SJSA1 (cell line): Measurements from ENCODE around the gene VSTM4. TPM values are rescaled to one million over a fixed set of nuclear protein-coding genes. Genes with fewer than 3 reads are reported as not detected.

Experiments used
- DNase-seq, 2 experiments: peaks; one replicate each; pipeline ENCODE4 v3.0.0-alpha.2; 2015 to 2020; ENCODE audit warnings: low spot score in 2 of 2, low read depth in 1 of 2
- H3K27ac ChIP-seq: fragments of 250-450 bp; sonication (Bioruptor Pico); 2 replicates; pipeline ENCODE4 v1.5.1; 2020; ENCODE audit warnings: mild to moderate bottlenecking, moderate library complexity
- H3K27me3 ChIP-seq: fragments of 250-450 bp; sonication (Bioruptor Pico); replicated peaks from 2 replicates; pipeline ENCODE4 v1.5.1; 2020; ENCODE audit warnings: mild to moderate bottlenecking, moderate library complexity
- H3K36me3 ChIP-seq: fragments of 250-450 bp; sonication (Bioruptor Pico); 2 replicates; pipeline ENCODE4 v1.5.1; 2020; ENCODE audit warnings: mild to moderate bottlenecking
- H3K4me1 ChIP-seq: fragments of 250-450 bp; sonication (Bioruptor Pico); replicated peaks from 2 replicates; pipeline ENCODE4 v1.6.1; 2021; ENCODE audit warnings: mild to moderate bottlenecking
- H3K4me3 ChIP-seq: fragments of 250-450 bp; sonication (Bioruptor Pico); 2 replicates; pipeline ENCODE4 v1.5.1; 2020; ENCODE audit warnings: mild to moderate bottlenecking
- H3K9me3 ChIP-seq: fragments of 250-450 bp; sonication (Bioruptor Pico); replicated peaks from 2 replicates; pipeline ENCODE4 v1.5.1; 2020; ENCODE audit warnings: mild to moderate bottlenecking
- total RNA-seq: library from RNA; depleted of rRNA; stranded (reverse); fragments of >200 nt; shearing (Covaris generic); gene quantifications from 2 replicates; pipeline ENCODE4 v1.2.3, GENCODE V29; 2014

VSTM4 gene
- total RNA-seq, 1 experiment from 2014 or later, result 3.7 TPM

DNA sequence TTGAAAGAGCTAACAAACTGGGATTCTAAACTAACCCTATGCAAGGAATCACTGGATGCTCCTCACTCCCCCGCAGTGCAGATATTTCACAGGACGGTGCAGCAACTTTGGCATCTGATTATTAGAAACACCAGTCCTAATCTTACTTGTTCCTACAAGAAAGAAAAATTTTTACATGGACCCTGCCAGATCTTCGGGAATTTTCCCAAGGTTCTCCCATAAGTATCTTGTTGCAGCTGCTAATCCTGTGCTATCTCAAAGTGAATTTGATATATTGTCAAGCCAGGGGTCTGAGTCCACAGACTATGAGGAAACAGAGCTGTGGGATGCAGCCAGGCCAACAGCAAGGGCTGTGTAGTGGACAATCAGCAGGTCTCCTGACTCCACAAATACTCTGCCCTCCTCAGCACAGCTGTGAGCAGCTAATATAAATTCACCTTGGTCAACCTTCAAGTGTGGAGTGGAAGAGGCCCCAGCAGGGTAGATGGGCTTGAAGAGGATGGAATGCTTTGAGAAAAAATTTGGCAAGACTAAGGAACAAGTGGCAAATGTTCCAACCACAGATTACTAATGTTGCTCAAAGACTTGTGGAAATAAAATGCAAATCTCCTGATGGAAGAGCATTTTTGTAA, 25.6 kb downstream of the VSTM4 start:
- Histone ChIP-seq H3K4me1 (no peaks in the 10 kb centered on the region), H3K27ac (no peak overlapping the region)
- no peak for DNase-seq

GRCh38 chr10:49089152-49089551, 26.2 kb downstream of the VSTM4 start:
- H3K4me1 ChIP-seq, result no peaks in the 10 kb centered on the region
- H3K27me3 ChIP-seq, result no peaks in the 10 kb centered on the region
- H3K27ac ChIP-seq, result no peak overlapping the region
- H3K4me3 ChIP-seq, result no peak overlapping the region
- H3K9me3 ChIP-seq, result no peaks in the 10 kb centered on the region
- no peaks in the 10 kb centered on the region for H3K36me3 ChIP-seq
- DNase-seq, result no peak

More for the DNA sequence above, 25.6 kb downstream of the VSTM4 start:
- H3K9me3 ChIP-seq, result no peaks in the 10 kb centered on the region
- H3K36me3 ChIP-seq, result no peaks in the 10 kb centered on the region
- H3K4me3 ChIP-seq, result no peak overlapping the region
- H3K27me3 ChIP-seq, result no peaks in the 10 kb centered on the region

DNA sequence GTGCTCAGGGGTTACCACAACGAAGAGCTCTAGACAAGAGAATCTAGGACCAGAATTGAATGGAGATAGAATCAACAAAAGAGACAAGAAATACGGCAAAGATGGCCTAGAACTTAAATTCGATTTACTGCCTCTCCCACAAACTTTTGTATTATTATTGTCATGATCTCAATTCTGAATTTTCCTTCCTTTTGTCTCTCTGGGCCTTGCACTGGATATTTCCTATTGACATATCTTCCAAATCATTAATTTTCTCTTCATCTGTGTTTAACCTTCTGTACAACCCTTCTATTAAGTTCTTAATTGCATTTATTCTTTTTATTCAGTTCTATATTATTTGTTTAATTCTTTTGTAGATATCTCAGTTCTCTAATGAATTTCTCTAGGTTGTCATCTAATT, 28.4 kb downstream of the VSTM4 start:
- no peak for DNase-seq
- no peak overlapping the region for H3K4me3 ChIP-seq
- H3K4me1 ChIP-seq, result no peaks in the 10 kb centered on the region

DNA sequence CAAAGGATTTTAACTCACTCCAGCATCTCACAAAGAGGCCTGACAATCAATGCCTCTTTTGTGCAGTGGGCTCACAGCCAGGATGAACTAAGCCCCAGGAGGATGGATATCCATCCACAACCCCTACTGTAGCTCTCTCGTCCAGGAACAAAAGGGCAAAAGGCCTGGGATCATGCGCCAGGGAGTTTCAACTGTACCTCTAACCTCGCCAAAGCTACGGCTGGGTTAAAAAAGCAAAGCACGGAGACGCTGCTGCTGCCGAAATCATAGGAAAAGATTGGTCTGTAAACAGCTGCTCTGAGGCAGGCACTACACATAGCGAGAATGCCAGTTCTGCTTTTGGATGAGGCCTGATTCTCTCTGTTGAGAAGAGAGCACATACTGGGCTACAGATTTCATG, 32.1 kb downstream of the VSTM4 start:
- H3K27ac ChIP-seq, result no peak overlapping the region
- no peaks in the 10 kb centered on the region for H3K4me1 ChIP-seq
- H3K27me3 ChIP-seq, result no peaks in the 10 kb centered on the region
- H3K36me3 ChIP-seq, result no peaks in the 10 kb centered on the region
- DNase-seq, result no peak
- H3K9me3 ChIP-seq, result no peaks in the 10 kb centered on the region
- H3K4me3 ChIP-seq, result no peak overlapping the region

More for the DNA sequence above, 28.4 kb downstream of the VSTM4 start:
- Histone ChIP-seq H3K36me3 (no peaks in the 10 kb centered on the region), H3K27ac (no peak overlapping the region), H3K27me3 (no peaks in the 10 kb centered on the region), H3K9me3 (no peaks in the 10 kb centered on the region)

GRCh38 chr10:49082766-49083165, 32.6 kb downstream of the VSTM4 start:
- Histone ChIP-seq H3K4me1 (no peaks in the 10 kb centered on the region), H3K27ac (no peak overlapping the region), H3K9me3 (no peaks in the 10 kb centered on the region), H3K27me3 (no peaks in the 10 kb centered on the region), H3K4me3 (no peak overlapping the region), H3K36me3 (no peaks in the 10 kb centered on the region)
- no peak for DNase-seq

GRCh38 chr10:49081547-49082275, 33.6 kb downstream of the VSTM4 start:
- no peaks in the 10 kb centered on the region for H3K9me3 ChIP-seq
- no peaks in the 10 kb centered on the region for H3K27me3 ChIP-seq
- H3K4me1 ChIP-seq, result no peaks in the 10 kb centered on the region
- H3K4me3 ChIP-seq, result no peak overlapping the region
- no peak for DNase-seq
- no peaks in the 10 kb centered on the region for H3K36me3 ChIP-seq
- no peak overlapping the region for H3K27ac ChIP-seq

GRCh38 chr10:49080965-49081364, 34.4 kb downstream of the VSTM4 start:
- no peaks in the 10 kb centered on the region for H3K27me3 ChIP-seq
- H3K9me3 ChIP-seq, result no peaks in the 10 kb centered on the region
- no peak overlapping the region for H3K4me3 ChIP-seq
- H3K27ac ChIP-seq, result no peak overlapping the region
- DNase-seq, result no peak
- no peaks in the 10 kb centered on the region for H3K4me1 ChIP-seq
- no peaks in the 10 kb centered on the region for H3K36me3 ChIP-seq

DNA sequence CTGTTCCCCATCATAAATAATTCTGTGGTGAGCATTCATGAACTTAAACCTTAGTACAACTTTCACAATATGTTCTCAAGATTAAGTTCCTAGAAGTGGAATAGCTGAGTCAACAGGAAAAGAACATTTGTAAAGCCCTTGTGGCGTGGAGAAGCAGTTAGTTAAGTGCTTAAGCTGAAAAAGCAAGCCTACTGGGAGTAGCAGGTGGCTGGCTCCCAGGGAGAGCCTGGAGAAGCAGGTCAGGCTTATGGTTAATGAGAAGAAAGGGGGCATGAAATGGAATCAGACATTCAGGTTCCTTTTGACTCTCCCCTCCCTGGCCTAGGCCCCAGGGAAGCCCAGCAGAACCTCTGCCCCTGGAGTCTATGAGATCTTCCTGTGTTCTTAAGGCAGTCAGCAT, 35.3 kb downstream of the VSTM4 start:
- Histone ChIP-seq H3K27me3 (no peaks in the 10 kb centered on the region), H3K4me3 (no peak overlapping the region), H3K4me1 (no peaks in the 10 kb centered on the region), H3K36me3 (no peaks in the 10 kb centered on the region), H3K27ac (no peak overlapping the region), H3K9me3 (no peaks in the 10 kb centered on the region)
- DNase-seq, result no peak

GRCh38 chr10:49079499-49079898, 35.8 kb downstream of the VSTM4 start:
- no peaks in the 10 kb centered on the region for H3K36me3 ChIP-seq
- H3K27me3 ChIP-seq, result no peaks in the 10 kb centered on the region
- H3K4me1 ChIP-seq, result no peaks in the 10 kb centered on the region
- H3K9me3 ChIP-seq, result no peaks in the 10 kb centered on the region
- H3K27ac ChIP-seq, result no peak overlapping the region
- no peak for DNase-seq
- H3K4me3 ChIP-seq, result no peak overlapping the region

DNA sequence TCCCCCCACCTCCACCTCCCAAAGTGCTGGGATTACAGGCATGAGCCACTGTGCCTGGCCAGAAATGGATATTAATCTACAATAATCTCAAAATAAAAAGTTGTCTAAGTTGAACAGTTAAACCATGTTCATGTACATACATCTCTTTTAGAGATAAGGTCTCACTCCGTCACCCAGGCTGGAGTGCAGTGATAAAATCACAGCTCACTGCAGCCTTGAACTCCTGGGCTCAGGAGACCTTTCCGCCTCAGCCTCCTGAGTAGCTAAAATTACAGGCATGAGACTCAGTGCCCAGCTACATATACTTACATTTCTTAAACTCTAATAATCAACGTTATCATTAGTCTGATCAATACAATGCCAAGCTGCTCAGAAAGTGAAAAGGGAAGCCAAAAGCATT, 36.2 kb downstream of the VSTM4 start:
- no peaks in the 10 kb centered on the region for H3K4me1 ChIP-seq
- no peak overlapping the region for H3K4me3 ChIP-seq
- no peaks in the 10 kb centered on the region for H3K9me3 ChIP-seq
- H3K36me3 ChIP-seq, result no peaks in the 10 kb centered on the region
- DNase-seq, result no peak
- no peak overlapping the region for H3K27ac ChIP-seq
- H3K27me3 ChIP-seq, result no peaks in the 10 kb centered on the region

DNA sequence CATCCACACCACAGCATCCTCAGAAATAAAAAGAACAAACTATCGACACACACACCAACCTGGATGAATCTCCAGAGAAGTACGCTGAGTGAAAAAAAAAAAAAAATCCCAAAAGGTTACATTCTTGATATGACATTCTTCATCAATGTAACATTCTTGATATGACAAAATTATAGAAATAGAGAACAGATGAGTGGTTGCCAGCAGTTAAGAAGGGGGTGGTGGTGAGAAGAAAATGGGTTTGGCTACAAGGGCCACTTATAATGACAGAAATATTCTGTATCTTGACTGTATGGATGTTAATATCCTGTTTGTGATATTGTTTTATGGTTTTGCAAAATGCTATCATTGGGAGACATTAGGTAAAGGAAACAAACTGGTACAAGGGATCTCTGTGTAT, 36.9 kb downstream of the VSTM4 start:
- DNase-seq, result no peak
- Histone ChIP-seq H3K4me1 (no peaks in the 10 kb centered on the region), H3K4me3 (no peak overlapping the region)

GRCh38 chr10:49076741-49077521, 38.4 kb downstream of the VSTM4 start:
- Histone ChIP-seq H3K27me3 (no peaks in the 10 kb centered on the region), H3K9me3 (no peaks in the 10 kb centered on the region), H3K36me3 (no peaks in the 10 kb centered on the region), H3K4me1 (no peaks in the 10 kb centered on the region), H3K4me3 (no peak overlapping the region), H3K27ac (no peak overlapping the region)
- no peak for DNase-seq

More for the DNA sequence above, 36.9 kb downstream of the VSTM4 start:
- H3K27ac ChIP-seq, result no peak overlapping the region
- H3K36me3 ChIP-seq, result no peaks in the 10 kb centered on the region
- no peaks in the 10 kb centered on the region for H3K27me3 ChIP-seq
- H3K9me3 ChIP-seq, result no peaks in the 10 kb centered on the region

DNA sequence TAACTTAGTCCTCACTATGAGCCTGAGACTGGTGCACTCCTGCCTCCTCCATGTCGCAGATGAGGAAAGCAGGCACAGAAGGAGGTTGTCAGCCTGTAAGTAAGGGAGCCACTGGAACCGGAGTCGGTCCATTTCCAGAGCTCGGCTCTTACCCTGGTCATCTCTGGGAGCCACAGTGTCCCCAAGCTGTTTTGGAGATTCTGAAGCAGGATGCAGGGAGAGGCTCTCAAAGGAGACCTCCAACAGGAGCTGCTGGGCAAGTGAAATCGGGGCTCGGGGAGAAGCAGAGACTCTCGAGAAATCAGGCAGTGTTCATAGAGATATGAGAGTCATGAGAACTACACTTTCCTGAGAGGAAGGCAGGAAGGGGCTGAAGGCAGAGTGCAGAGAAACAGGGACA, 39.0 kb downstream of the VSTM4 start:
- Histone ChIP-seq H3K36me3 (no peaks in the 10 kb centered on the region), H3K9me3 (no peaks in the 10 kb centered on the region), H3K27me3 (no peaks in the 10 kb centered on the region), H3K4me3 (no peak overlapping the region), H3K4me1 (no peaks in the 10 kb centered on the region), H3K27ac (no peak overlapping the region)
- no peak for DNase-seq

DNA sequence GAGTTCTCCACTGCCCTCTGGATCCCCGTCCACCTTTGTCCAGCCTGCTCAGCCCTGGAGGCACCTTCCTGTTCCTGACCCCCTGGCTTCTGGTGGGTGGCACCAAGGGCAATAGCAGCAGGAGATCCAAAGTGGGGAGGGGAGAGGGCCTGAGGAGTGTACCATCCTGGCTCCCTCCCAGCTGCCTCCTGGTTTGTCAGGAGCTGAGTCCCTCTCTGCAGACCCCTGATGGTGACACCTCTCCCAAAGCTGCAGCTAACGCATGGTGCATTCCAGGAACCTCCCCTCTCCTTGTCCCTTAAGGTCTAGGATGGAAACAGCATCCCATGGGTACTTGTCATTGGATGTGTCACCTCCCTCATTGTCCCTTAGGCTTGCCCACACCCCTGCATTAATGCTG, 39.6 kb downstream of the VSTM4 start:
- no peak for DNase-seq
- Histone ChIP-seq H3K36me3 (no peaks in the 10 kb centered on the region), H3K27ac (no peak overlapping the region), H3K4me1 (no peaks in the 10 kb centered on the region), H3K9me3 (no peaks in the 10 kb centered on the region), H3K4me3 (no peak overlapping the region), H3K27me3 (no peaks in the 10 kb centered on the region)
